ENCODE measurements around the gene LCN9.

Gene LCN9

GRCh38 chr9:135683401-135684034, 20.4 kb downstream of the LCN9 start:
- H3K4me3 ChIP-seq (ENCODE audit: low read length), result no peak overlapping the region
- DNase-seq (ENCODE audit: low read depth), result no peak
- TF ChIP-seq CTCF (conservative IDR thresholded peaks at IDR 0.05; ENCODE audit: low read depth, low read length), result no peak

- no peak for TF ChIP-seq CTCF (conservative IDR thresholded peaks at IDR 0.05; ENCODE audit: low read depth, low read length)
- DNase-seq (ENCODE audit: low read depth), result no peak
- no peak overlapping the region for H3K4me3 ChIP-seq (ENCODE audit: low read length)
These were observed 21.6 kb downstream of the LCN9 start for GRCh38 chr9:135684691-135685090.

DNA sequence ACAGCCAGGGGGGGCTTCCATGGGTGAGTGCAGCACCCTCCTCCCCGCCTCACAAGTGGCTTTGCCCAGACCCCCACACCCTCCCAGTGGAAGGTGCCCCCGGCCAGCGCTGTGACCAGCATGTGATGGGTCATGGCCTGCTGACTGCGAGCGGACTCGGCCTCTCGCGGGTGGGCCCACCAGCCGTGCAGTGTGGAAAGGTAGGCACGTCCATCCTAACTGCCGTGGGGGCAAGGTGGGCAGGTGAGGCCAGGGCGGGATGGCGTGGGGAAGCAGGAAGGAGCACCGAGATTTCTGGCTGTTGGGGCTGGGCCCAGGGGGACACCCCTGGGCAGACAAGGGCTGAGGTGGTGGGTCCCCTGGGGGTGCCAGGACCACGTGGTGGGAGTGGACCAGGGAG, 24.1 kb downstream of the LCN9 start:
- TF ChIP-seq CTCF (conservative IDR thresholded peaks at IDR 0.05; ENCODE audit: low read depth, low read length), result no peak
- no peak overlapping the region for H3K4me3 ChIP-seq (ENCODE audit: low read length)
- no peak for DNase-seq (ENCODE audit: low read depth)

DNA sequence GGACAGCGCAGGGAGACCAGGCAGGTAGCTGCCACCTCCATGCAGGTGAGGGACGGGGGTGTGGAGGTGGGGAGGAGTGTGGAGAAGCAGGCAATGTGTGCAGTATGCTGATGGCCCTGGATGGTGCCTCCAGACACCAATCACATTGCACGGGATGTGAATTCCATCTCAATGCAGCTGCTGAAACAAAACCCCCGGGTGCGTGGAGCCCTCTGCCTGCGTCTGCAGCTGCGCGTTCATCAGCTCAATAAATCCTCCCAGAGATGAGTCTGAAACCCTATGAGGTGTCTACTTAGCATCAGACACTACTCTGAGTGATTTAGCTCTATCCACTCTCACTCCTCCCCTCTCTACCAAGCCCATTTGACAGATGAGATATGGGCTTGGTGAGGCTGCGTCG, 25.9 kb downstream of the LCN9 start:
- no peak for TF ChIP-seq CTCF (conservative IDR thresholded peaks at IDR 0.05; ENCODE audit: low read depth, low read length)
- DNase-seq (ENCODE audit: low read depth), result no peak
- H3K4me3 ChIP-seq (ENCODE audit: low read length), result no peak overlapping the region

DNA sequence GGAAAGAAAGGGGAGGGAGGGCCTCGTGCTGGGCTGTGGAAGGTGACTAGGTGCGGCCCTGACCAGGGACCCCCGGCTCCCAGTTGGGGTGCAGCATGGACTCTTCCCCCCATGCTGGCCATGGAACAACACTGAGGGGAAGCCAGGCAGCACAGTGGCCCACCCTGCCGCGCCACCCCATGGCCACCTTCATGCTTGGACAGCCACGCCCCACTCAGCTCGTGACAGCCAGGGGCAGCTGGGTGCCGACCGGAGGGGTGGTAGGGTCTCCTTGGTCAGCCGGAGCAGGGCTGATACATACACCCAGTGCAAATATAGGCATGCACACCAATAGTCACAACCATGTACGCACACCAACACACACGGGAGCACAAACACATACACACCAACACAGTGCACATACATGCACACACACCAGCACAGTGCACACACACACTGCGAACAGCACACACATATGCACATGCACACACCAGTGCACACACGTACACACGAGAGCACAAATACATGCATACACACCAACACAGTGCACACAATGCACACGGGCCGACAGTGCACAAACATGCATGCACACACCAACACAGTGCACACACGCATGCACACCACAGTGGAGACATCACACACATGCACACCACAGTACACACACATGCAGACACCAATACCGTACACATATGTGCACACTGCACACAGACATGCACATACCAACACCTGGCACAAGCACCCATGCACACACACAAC, 27.9 kb downstream of the LCN9 start:
- DNase-seq (ENCODE audit: low read depth), result no peak
- no peak overlapping the region for H3K4me3 ChIP-seq (ENCODE audit: low read length)
- no peak for TF ChIP-seq CTCF (conservative IDR thresholded peaks at IDR 0.05; ENCODE audit: low read depth, low read length)

- no peak for TF ChIP-seq CTCF (conservative IDR thresholded peaks at IDR 0.05; ENCODE audit: low read depth, low read length)
- no peak for DNase-seq (ENCODE audit: low read depth)
- H3K4me3 ChIP-seq (ENCODE audit: low read length), result no peak overlapping the region
These were observed 29.3 kb downstream of the LCN9 start for GRCh38 chr9:135692410-135692809.

GRCh38 chr9:135693265-135693664, 30.2 kb downstream of the LCN9 start:
- no peak overlapping the region for H3K4me3 ChIP-seq (ENCODE audit: low read length)
- no peak for DNase-seq (ENCODE audit: low read depth)
- no peak for TF ChIP-seq CTCF (conservative IDR thresholded peaks at IDR 0.05; ENCODE audit: low read depth, low read length)

All from retinal pigment epithelial cell (primary cell).